Dedifferentiated amniotic fluid mesenchymal stem cell (primary cell): ENCODE data around the gene KCNK7.

Experiments used
- DNase-seq: peaks from one replicate; pipeline ENCODE4 v3.0.0-alpha.2; 2016; ENCODE audit errors: extremely low spot score

The KCNK7 gene

DNA sequence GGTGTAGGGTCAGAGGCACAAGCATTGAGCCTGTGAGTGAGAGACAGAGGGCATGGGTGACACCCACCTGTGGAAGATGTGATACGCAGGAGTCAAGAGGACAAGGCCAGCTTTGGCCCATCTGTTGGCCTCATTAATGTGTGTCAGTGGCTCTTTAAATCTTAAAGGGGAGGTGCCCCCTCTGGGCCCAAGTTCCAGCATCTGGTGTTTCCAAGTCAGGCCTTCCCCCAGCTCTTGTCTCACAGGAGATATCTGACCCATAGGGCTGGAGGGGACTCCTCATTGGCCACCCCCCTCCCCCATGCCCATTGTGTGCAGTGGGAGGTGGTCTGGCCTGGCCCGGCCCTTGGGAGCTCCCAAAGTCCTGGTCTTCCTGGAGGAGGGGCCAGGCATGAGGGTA lies 8.9 kb downstream of the KCNK7 start:
- DNase-seq, result no peak

- no peak for DNase-seq
Observed at GRCh38 chr11:65586247-65586630, 9.4 kb downstream of the KCNK7 start.

DNA sequence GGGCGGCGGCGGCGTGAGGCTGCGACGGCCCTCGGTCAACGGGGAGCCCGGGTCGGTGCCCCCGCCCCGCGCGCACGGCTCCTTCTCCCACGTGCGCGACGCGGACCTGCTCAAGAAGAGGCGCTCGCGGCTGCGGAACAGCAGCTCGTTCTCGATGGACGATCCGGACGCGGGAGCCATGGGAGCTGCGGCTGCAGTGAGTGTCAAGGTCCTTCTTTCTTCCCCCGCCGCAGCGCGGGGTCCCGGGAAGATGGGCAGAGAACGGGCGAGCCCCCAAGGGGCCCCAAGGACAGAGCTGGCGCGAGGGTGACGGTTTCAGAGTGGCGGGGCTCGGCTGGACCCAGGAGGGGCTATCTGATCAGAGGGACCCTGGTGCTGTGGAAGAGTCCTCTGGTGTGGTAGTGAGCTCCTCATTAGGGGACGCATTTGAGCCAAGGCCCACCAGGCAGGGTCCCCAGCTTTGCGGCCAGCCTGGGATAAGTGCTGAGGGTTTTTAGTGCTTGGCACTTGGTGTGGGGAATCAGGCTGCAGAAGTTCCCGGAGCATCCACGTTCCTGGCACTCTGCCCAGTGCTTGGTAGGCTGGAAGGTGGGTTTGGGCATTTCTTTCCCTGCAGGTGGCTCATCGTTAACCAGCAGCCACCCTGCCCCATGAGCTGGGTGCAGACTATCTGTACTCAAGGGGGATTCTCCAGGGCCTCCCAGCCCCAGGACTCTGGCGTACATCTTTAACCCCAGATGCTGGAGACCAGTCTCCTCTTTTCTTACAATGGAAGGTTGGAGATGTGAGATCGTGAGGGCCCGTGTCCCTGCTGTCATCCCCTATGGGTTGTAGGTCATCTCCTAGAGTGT lies 10.0 kb downstream of the KCNK7 start:
- DNase-seq, result no peak

DNA sequence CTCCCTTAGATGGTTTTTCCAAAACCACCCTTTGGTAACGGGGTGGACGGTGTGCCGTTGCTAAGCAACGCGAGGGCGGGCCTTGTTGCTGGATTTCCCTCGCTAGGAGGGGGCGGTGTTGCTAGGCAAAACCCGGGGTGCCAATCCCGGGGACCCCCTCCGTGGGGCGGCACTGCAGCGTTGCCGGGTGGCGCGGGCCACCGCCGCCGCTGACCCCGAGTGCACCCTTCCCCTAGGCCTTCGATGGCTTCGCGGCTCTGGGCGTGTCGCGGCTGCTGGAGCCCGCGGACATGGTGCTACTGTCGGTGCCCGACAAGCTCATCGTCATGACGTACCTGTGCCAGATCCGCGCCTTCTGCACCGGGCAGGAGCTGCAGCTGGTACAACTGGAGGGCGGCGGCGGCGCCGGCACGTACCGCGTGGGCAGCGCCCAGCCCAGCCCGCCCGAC lies 10.9 kb downstream of the KCNK7 start:
- no peak for DNase-seq

DNA sequence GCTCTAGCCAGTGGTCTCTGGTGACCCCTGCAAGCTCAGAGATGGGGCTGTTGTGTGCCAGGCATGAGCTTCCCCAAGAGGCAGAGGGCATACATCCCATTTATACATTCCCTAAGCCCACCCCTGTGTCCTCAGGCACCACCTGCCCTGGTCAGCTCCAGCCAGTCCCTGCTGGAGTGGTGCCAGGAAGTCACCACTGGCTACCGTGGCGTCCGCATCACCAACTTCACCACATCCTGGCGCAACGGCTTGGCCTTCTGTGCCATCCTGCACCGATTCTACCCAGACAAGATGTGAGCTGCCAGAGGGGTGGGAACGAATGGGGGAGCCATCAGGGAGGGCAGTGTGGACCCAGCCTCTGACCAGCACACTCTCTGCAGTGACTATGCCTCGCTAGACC lies 11.5 kb downstream of the KCNK7 start:
- no peak for DNase-seq

DNA sequence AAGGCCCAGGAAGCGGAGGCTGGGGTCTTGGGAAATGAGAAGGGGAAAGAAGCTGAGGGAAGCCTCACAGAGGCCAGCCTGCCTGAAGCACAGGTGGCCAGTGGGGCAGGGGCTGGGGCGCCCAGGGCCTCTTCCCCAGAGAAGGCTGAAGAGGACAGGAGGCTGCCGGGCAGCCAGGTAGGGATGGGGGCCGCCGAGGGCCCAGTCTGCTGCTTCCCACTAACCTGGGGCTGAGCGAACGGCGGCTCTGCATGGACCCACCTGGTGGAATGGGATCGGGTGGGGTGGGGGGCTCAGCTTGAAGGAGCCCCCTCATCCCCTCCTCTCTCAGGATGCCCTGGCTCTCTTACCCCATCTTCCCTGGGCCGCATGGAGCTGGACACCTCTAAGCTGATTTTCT lies 12.0 kb downstream of the KCNK7 start:
- DNase-seq, result no peak

DNA sequence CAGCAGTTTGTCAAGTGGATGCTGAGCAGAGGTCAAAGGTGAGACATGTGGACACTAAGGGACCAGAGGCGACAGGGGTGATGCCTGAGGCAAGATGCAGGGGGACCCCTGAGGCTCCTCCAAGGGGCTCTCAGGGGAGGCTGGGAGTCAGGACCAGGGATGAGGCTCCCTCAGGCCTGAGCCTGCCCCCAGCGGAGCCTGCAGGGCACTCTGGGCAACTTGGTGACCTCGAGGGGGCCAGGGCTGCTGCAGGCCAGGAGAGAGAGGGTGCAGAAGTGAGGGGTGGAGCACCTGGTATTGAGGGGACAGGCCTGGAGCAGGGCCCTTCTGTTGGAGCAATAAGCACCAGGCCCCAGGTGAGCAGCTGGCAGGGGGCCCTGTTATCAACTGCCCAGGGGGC lies 13.7 kb downstream of the KCNK7 start:
- DNase-seq, result no peak

- DNase-seq, result no peak
Observed at GRCh38 chr11:65580756-65581155, 14.8 kb downstream of the KCNK7 start.

GRCh38 chr11:65580031-65580692 lies 15.4 kb downstream of the KCNK7 start:
- DNase-seq, result no peak

- no peak for DNase-seq
Observed at GRCh38 chr11:65579291-65579690, 16.3 kb downstream of the KCNK7 start.

DNA sequence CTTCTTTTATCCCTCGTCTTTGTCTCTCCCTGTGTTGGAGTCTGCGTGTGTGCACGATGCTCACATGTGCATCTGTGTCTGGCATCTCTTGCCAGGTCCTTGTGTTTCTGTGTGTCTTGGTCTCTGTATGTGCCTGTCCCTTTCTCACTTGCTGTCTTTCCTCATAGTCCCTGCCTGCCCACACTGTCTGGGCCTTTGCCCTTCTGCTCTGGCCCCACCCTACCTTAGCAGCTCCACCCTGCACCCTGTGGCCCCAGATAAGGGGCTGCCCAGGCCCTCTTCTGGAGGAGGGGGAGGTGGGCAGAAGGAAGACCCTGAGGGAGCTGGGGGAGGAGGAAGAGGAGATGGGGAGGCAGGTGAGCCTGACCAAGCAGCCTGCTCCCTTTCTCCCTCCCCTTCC lies 16.9 kb downstream of the KCNK7 start:
- DNase-seq, result no peak

DNA sequence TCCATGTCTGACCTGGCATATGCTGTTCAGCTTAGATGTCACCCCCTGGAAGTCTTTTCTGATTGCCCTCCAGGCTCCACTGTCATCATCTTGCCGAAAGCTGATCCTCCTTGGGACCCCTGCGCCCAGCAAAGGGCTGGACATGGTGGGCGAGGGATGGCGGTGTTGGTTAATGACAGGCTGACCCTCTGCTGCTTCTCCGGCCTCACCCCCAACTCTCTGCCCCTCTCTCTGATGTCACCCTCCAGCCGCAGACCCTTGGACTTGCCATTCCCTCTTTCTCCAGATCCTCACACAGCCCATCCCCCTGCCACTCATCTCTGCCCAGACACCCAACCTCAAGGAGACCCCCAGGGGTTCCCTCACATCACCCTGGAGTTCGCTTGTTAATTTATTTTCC lies 17.5 kb downstream of the KCNK7 start:
- no peak for DNase-seq

DNA sequence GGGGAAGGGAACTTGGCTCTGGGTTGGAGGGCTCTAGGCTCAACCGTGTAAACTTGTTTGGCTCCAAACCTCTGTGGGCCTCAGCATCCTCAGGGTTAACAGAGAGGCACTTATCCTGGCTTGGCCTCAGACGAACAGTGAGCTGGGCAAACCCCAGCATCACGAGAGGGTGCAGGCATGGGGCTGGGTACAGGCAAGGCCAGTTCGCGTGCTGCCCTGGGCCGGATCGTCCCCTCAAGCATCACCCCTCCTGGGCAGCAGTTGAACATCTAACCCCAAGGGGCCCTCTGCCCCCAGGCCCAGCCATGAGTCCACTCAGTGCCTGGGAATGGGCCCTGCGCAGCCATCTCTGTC lies 17.9 kb downstream of the KCNK7 start:
- no peak for DNase-seq

- DNase-seq, result no peak
Observed at GRCh38 chr11:65576867-65577755, 18.5 kb downstream of the KCNK7 start.

DNA sequence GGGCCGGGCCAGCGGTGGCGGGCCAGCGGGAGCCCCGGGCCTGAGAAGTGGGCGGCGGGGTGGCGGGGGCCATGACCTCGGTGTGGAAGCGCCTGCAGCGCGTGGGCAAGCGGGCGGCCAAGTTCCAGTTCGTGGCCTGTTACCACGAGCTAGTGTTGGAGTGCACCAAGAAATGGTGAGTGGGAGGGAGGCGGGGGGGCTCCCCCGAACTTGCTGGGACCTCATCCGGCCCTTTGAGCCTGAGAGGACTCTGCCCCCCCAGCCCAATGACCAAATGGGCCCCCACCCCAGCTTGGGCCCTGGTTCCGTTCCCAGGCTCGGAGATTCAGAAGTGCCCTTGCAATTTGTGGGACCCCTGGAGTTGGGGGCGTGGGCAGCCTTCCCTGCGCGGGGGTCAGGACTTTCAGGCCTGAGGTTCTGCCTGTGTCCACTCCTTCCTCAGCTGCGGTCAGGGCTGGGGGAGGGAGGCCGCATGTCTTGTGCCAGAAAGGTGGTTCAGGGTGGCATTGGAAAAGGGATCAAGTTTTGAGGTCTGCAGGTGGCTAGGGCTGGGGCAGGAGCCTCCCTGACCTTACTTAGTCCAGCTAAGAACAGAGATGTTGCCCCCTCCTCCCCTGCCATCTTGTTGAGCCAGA lies 19.3 kb downstream of the KCNK7 start:
- DNase-seq, result no peak

DNA sequence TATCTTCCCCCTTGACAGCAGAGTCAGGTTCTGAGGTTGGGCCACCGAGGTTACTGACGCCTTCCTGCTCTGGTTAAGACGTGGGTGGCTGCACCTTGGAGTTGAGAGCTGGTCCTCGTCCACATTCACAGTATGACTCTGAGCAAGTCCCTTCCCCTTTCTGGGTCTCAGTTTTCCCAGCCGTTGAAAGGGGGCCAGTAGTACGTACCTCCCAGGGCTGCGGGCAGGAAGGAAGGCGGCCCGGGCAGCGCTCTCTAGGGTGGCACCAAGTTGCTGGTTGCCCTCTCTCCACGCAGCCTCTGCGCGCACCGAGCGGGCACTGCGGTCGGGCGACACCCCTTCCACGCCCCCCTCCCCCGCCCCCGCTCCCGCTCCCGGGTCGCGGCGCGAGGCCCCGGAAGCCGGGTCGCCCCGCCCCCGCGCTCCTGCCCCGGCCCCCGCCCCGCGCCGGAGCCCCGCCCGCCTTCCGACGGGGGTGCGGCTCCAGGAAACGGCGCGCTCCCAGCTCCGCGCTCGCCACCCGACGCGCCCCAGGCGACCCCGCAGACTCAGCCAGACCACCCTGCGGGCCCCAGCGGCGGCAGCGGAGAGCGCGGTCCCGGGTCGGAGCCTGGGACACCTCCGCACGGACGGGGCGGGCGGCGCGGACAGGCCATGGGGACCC lies 19.9 kb downstream of the KCNK7 start, which contains the start of gene EHBP1L1:
EHBP1L1 (plus strand) TSS at position 486 of the 664 bp plus-strand sequence. CDS start 250 bp downstream, outside the sequence.
- no peak for DNase-seq

GRCh38 chr11:65574811-65575567 lies 20.6 kb downstream of the KCNK7 start:
- DNase-seq, result no peak

- peak; percentile 84 for DNase-seq
Observed at GRCh38 chr11:65574109-65574810, 21.3 kb downstream of the KCNK7 start.

DNA sequence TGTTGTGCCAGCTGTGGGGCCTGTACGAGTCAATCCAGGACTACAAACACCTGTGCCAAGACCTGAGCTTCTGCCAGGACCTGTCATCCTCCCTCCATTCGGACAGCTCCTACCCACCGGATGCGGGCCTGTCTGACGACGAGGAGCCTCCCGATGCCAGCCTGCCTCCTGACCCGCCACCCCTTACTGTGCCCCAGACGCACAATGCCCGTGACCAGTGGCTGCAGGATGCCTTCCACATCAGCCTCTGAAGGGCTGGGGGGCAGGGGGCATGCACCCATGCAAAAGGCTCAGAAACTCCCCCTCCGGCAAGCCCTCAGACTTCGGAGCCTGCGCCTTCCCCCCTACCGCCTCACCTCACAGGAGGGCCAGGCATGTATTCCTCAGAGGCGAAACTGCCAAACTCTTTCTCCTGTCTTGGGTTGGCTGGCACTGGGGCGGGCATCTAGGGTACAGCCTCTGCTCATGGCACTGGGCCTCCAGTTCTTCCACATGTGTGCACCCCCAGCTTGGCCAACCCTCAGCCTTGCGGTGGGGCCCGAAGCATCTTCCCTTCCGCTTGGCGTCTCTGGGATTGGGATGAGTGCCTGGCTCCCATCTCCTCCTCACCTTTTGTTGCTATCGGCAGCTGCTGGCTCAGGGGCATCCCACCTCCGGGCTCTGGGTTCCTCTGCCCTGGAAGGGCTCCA lies 22.1 kb downstream of the KCNK7 start:
- no peak for DNase-seq
